Measurements from ENCODE around the gene RIBC2. TPM values are rescaled to one million over a fixed set of nuclear protein-coding genes. Genes with fewer than 3 reads are reported as not detected.
"Not testable (repeated sequence)": the region's sequence is repeated elsewhere in the genome, so short reads cannot be mapped to it uniquely, and the experiment has no call there.

Gene RIBC2
- total RNA-seq, 4 donors from 2014 or later = not detected

DNA sequence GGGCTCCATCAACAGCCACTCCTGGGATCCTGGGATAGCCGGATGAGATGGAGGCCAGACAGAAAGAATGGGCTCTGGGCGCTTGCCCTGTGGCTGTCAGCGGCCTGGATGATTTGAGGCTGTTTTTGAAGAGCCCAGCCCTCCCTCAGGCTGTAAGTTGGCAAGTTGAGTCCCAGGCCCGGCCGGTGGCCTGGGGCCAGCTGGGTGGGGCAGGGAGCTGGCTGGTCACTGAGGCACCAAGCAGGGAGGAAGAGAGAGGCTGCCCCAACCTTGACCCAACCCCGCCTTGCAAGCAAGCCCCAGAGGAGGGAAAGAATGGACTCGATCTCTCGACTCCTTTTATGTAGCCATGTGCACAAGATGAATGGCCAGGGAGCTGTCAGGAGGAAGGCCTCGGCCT lies 34.9 kb downstream of the RIBC2 start:
- WGBS, 2 donors (ENCODE audit: low coverage in 1 of 2) = 67% methylated on average over 8 of the region's 9 CpGs; no CpG with 5 or more reads in 1 of the 2 donors
- Histone ChIP-seq H3K9me3 (no peaks in the 10 kb centered on the region), H3K4me1 (peaks cover 0 to 5% (median 0%) of the 10 kb centered on the region in 4 donors), H3K36me3 (no peaks in the 10 kb centered on the region), H3K4me3 (no peak overlapping the region), H3K27me3 (no peaks in the 10 kb centered on the region), H3K27ac (peak overlapping the region in 1 of 4 donors; percentile 6)
- no peak for DNase-seq
- in situ Hi-C loops (cut with MboI; ENCODE audit: low pct_ligation_motif_present in 1 of 4, low pct_unique_long_range_greater_than_20kb in 1 of 4, low sequenced_read_pairs in 3 of 4) (loop anchor here in 3 of 4 donors (10.0 kb wide), 1 partner anchor 106 kb away; no protein-coding TSS in a partner anchor), intact Hi-C loops (cut with DNase I; ENCODE audit: low total_unique reads) (no loop called here)
- TF ChIP-seq EP300 (IDR thresholded peaks at IDR 0.05; ENCODE audit: low read depth) = no peak
- no peak for TF ChIP-seq POLR2A (IDR thresholded peaks at IDR 0.05)
- TF ChIP-seq, protein P1, sequence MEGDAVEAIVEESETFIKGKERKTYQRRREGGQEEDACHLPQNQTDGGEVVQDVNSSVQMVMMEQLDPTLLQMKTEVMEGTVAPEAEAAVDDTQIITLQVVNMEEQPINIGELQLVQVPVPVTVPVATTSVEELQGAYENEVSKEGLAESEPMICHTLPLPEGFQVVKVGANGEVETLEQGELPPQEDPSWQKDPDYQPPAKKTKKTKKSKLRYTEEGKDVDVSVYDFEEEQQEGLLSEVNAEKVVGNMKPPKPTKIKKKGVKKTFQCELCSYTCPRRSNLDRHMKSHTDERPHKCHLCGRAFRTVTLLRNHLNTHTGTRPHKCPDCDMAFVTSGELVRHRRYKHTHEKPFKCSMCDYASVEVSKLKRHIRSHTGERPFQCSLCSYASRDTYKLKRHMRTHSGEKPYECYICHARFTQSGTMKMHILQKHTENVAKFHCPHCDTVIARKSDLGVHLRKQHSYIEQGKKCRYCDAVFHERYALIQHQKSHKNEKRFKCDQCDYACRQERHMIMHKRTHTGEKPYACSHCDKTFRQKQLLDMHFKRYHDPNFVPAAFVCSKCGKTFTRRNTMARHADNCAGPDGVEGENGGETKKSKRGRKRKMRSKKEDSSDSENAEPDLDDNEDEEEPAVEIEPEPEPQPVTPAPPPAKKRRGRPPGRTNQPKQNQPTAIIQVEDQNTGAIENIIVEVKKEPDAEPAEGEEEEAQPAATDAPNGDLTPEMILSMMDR (IDR thresholded peaks at IDR 0.05) = no peak
- no peak for TF ChIP-seq POLR2AphosphoS5 (IDR thresholded peaks at IDR 0.05)

DNA sequence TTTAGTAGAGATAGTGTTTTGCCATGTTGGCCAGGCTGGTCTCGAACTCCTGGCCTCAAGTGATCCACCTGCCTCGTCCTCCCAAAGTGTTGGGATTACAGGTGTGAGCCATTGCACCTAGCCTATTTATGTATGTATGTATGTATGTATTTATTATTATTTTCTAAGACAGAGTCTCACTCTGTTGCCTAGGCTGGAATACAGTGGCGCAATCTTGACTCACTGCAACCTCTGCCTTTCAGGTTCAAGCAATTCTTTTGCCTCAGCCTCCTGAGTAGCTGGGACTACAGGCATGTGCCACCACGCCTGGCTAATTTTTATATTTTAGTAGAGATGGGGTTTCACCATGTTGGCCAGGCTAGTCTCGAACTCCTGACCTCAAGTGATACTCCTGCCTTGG lies 35.9 kb downstream of the RIBC2 start:
- DNase-seq; intact Hi-C loops (cut with DNase I; ENCODE audit: low total_unique reads); H3K9me3 ChIP-seq; H3K4me1 ChIP-seq; H3K4me3 ChIP-seq; H3K27me3 ChIP-seq; H3K36me3 ChIP-seq: not testable (repeated sequence)
- WGBS, 2 donors (ENCODE audit: low coverage in 1 of 2) = 88 to 100% methylated on average over 2 to 5 of the region's 5 CpGs
- peak overlapping the region in 3 of 4 donors; percentile 51 to 78 (median 54) for H3K27ac ChIP-seq
- in situ Hi-C loops (cut with MboI; ENCODE audit: low pct_ligation_motif_present in 1 of 4, low pct_unique_long_range_greater_than_20kb in 1 of 4, low sequenced_read_pairs in 3 of 4) = loop anchor here in 3 of 4 donors (10.0 kb wide), 1 partner anchor 105 kb away; no protein-coding TSS in a partner anchor

DNA sequence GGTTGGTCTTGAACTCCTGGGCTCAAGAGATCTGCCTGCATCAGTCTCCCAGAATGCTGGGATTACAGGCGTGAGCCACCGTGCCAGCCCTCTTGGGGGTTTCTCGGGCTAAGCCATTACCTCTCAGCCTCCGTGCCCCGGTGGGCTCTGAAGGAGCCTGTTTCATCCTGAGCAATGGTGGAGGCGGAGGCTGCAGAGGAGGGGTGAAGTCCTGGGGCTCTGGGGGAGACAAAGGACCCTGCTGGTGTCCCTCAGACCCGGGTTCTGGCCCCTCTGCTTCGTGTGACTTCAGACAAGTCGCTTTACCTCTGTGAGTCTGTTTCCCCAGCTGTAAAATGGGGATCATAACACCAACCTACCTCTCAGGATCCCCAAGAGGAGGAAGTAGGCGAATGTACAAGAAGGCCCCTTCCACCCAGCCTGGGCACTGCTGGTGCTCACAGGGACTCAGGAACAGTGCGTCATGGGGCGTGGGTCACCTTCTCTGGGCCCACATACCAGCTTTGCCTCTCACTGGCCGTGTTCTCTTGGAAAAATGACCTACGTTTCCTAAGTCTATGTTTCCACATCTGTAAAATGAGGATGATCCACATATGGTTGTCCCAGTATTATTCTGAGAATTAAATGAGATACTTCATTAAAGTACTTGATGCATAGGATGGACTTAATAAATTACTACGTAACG lies 36.8 kb downstream of the RIBC2 start:
- Histone ChIP-seq H3K27ac (peak overlapping the region; percentile 10 to 78 (median 52)), H3K9me3 (no peaks in the 10 kb centered on the region), H3K27me3 (no peaks in the 10 kb centered on the region), H3K4me1 (peaks cover 0 to 5% (median 0%) of the 10 kb centered on the region in 4 donors), H3K4me3 (no peak overlapping the region), H3K36me3 (no peaks in the 10 kb centered on the region)
- WGBS, 2 donors (ENCODE audit: low coverage in 1 of 2) = 83 to 85% methylated on average over 5 to 16 of the region's 16 CpGs
- intact Hi-C loops (cut with DNase I; ENCODE audit: low total_unique reads) = no loop called here
- in situ Hi-C loops (cut with MboI; ENCODE audit: low pct_ligation_motif_present in 1 of 4, low pct_unique_long_range_greater_than_20kb in 1 of 4, low sequenced_read_pairs in 3 of 4) = no loop called here
- DNase-seq = no peak
- TF ChIP-seq, protein P1 (IDR thresholded peaks at IDR 0.05) = no peak
- TF ChIP-seq POLR2AphosphoS5 (IDR thresholded peaks at IDR 0.05) (no peak), EP300 (IDR thresholded peaks at IDR 0.05; ENCODE audit: low read depth) (no peak), POLR2A (IDR thresholded peaks at IDR 0.05) (no peak)

DNA sequence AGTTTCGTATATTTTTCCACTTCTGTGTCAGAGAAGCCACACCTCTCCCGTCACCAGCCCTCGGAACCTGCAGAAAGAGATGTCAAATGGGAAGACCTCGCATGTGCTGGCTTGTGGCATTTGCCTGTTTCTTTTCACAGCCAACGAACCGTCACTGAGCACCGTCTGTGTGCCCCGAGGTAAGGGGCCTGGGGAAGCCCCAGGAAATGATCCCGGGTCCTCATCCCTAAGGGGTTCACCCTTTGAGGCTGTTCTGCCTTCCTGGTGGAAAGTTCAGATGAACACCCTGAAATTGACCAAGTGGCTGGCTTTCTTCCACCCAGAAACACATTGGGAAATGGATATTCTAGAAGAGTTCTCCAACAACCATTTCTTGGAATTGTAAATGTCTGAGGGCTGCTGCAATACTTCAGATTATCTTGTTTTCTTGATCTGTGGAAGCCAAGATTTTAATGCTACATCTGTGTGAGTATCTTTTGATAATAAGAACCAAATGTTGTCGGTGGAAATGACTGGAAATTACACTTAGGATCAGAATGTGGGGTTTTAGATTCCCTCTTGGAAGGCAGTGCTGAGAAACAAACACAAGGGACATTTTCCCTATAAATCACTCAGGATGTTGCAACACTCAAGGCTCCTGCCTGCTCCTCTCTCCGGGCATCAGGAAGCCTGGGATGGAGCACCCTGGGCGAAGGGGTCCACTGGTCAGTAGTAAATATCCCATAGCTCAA lies 37.6 kb downstream of the RIBC2 start:
- TF ChIP-seq EP300 (IDR thresholded peaks at IDR 0.05; ENCODE audit: low read depth) = no peak
- TF ChIP-seq, protein P1 (IDR thresholded peaks at IDR 0.05) = no peak
- TF ChIP-seq POLR2AphosphoS5 (IDR thresholded peaks at IDR 0.05) = peak; percentile 37 to 79 (median 50)
- no peak for TF ChIP-seq POLR2A (IDR thresholded peaks at IDR 0.05)
- peak overlapping the region; percentile 54 to 78 (median 64) for H3K27ac ChIP-seq
- intact Hi-C loops (cut with DNase I; ENCODE audit: low total_unique reads) = no loop called here
- H3K4me3 ChIP-seq = no peak overlapping the region
- H3K27me3 ChIP-seq = no peaks in the 10 kb centered on the region
- H3K9me3 ChIP-seq = no peaks in the 10 kb centered on the region
- WGBS, 2 donors (ENCODE audit: low coverage in 1 of 2) = 61 to 67% methylated on average over 5 to 12 of the region's 12 CpGs
- no peak for DNase-seq
- peaks cover 0 to 5% (median 0%) of the 10 kb centered on the region in 4 donors for H3K4me1 ChIP-seq
- H3K36me3 ChIP-seq = no peaks in the 10 kb centered on the region
- in situ Hi-C loops (cut with MboI; ENCODE audit: low pct_ligation_motif_present in 1 of 4, low pct_unique_long_range_greater_than_20kb in 1 of 4, low sequenced_read_pairs in 3 of 4) = no loop called here
